ENCODE measurements around the gene PRKN.

DNA sequence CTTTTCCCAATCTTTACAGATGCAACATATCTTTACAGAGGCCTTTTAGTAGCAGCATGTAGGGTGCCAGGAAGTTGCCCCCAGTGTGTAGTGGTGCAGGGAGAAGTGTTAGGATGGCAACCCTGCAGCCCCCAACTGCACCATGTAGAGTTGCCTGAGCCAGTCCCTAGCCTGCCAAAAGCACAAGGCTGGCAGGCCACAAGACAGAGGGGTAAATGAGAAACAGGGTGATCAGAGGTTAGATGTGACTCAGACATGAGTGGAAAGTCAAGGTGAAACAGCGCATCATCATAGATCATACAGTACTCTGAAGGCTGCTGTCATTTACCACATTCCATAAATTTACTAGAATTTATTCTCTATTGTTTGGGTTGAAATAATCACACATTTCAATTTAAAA lies 467.5 kb downstream of the PRKN start:
- TF ChIP-seq TCF4 (CRISPR knock-in tag; IDR thresholded peaks at IDR 0.05; ENCODE audit: borderline replicate concordance) (no peak), ZFP3 (CRISPR knock-in tag; IDR thresholded peaks at IDR 0.05) (no peak), ARNTL (CRISPR knock-in tag; IDR thresholded peaks at IDR 0.05; ENCODE audit: borderline replicate concordance, low read depth) (no peak), BACH2 (CRISPR knock-in tag; IDR thresholded peaks at IDR 0.05; ENCODE audit: borderline replicate concordance) (no peak), SNAI2 (CRISPR knock-in tag; IDR thresholded peaks at IDR 0.05) (no peak), TOX (CRISPR knock-in tag; IDR thresholded peaks at IDR 0.05; ENCODE audit: borderline replicate concordance) (no peak), CREB5 (CRISPR knock-in tag; IDR thresholded peaks at IDR 0.05; ENCODE audit: low read depth) (no peak)
- TF ChIP-seq, protein P1, sequence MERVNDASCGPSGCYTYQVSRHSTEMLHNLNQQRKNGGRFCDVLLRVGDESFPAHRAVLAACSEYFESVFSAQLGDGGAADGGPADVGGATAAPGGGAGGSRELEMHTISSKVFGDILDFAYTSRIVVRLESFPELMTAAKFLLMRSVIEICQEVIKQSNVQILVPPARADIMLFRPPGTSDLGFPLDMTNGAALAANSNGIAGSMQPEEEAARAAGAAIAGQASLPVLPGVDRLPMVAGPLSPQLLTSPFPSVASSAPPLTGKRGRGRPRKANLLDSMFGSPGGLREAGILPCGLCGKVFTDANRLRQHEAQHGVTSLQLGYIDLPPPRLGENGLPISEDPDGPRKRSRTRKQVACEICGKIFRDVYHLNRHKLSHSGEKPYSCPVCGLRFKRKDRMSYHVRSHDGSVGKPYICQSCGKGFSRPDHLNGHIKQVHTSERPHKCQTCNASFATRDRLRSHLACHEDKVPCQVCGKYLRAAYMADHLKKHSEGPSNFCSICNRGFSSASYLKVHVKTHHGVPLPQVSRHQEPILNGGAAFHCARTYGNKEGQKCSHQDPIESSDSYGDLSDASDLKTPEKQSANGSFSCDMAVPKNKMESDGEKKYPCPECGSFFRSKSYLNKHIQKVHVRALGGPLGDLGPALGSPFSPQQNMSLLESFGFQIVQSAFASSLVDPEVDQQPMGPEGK (CRISPR knock-in tag; IDR thresholded peaks at IDR 0.05; ENCODE audit: borderline replicate concordance): no peak

All from SK-N-SH treated with all-trans-retinoic acid at 6 μM for 48 hours (cell line).